Activated CD4-positive, alpha-beta T cell treated with anti-CD3 and anti-CD28 coated beads, Interleukin-10, Interleukin-2, amounts not matched to agents 100 ng/mL and 50 ng/mL, durations not matched to agents 16 hours and 8 hours (primary cell): ENCODE measurements around the gene FECH.
A peak's percentile ranks its signal among the peaks of the same experiment; 100 is the strongest.
"Not testable (repeated sequence)": the region's sequence is repeated elsewhere in the genome, so short reads cannot be mapped to it uniquely, and the experiment has no call there.

Experiments used
- DNase-seq: peaks from one replicate; pipeline ENCODE4 v3.0.0-alpha.2; 2020

Gene FECH

DNA sequence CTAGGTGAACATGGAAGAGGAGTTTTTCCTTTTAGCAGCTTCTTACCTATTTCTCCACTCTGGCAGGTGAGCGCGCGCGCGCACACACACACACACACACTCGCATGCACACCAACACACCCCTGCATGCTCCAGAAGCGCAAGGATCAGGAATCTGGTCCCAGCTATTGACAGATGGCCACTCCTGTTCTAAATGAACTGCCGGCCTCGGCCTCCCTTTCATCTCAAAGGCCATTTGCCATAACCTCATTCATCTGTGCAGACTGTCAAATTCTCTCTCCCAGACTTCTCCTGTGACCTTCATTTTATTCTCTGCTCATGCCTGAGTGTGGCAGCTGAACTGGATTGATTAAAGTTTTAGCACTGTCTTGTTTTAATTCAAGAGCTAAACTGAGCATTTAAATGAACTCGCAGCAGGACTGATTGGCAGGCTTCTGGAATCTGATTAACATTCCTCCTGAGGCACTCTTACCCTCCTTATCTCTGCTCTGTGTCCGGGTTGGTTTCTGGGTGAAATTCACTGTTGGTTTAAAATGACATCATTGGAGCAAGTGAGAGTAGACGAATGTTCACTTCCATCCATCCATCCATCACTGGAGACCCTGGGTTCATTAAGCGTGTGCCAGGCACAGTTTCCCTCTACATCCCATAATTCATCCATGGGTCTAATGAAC lies 58.8 kb downstream of the FECH start:
- DNase-seq: no peak

DNA sequence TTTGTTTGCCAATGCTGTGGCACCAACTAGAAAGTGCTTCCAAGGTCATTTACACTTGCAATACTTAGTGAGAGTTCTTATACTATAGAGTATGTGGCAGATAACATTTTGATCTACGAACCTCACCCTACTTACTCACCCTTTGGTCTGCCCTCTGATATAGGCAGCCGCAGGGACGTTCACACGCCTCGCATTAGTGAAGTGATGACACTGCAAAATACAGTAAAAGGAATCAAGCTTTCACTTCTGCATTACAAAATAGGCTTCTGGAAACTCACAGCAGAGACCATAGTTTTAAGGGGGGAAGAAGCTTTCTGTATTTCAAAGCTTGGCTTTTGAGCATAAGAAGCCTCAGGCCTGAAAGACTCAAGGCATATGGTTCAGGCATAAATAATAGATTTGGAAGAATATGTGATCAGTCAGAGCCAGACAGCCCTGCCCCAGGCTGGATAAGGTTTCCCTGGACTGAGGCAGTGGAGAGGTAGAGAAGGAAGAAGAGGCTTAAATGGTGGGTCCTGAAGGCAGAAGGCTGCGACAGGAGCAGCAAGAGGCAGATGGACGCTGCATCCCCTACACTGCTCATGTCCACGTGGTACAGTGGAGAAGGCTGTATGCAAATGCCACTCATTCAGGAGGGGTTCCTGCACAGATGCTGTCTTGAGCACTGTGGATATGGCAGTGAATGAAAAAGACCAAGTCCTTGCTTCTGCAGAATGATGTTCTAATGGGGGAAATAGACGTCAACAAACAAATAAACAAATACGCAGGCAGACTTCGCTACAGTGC lies 63.1 kb downstream of the FECH start:
- peak; percentile 4 for DNase-seq

GRCh38 chr18:57522348-57522747 lies 64.2 kb downstream of the FECH start:
- not testable (repeated sequence) for DNase-seq

- DNase-seq: no peak
These were observed 66.7 kb downstream of the FECH start for GRCh38 chr18:57519668-57520424.

GRCh38 chr18:57518533-57518932 lies 68.0 kb downstream of the FECH start:
- DNase-seq: no peak

GRCh38 chr18:57516056-57516455 lies 70.4 kb downstream of the FECH start:
- DNase-seq: no peak

- DNase-seq: no peak
These were observed 81.3 kb downstream of the FECH start for GRCh38 chr18:57505231-57505630.

- no peak for DNase-seq
These were observed 83.9 kb downstream of the FECH start for GRCh38 chr18:57502624-57503023.

DNA sequence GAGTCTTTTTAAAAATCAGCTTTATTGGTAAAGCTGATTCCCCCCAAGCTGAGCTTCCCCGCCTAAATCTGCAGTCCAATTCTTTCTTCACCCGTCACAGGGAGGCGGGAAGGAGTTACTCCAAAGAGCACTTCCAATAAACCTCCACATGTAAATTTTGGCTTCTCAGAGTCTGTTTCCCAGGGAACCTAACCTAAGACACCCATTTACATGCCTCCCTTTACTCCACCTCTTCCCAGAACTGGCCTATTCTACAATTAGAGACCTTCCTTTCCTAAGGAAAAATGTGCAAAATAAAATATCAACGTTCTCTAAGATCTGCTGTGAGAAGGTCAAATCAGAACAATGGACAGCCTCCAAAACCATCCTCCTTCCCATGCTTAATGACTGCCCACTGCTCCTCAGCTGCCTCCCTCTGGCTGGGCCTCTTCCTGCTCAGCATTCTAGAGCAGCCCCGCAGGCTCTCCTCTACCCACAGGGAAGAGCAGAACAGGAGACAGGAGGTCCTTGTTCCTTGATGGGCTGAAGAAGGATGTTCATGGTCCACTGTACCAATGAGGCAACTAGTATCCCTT lies 87.7 kb downstream of the FECH start:
- no peak for DNase-seq
